Mesenteric fat pad (tissue), 1 donor: ENCODE results near the gene TBC1D17. TPM values are rescaled to one million over a fixed set of nuclear protein-coding genes. Genes with fewer than 3 reads are reported as not detected.
"Not testable (repeated sequence)": the region's sequence is repeated elsewhere in the genome, so short reads cannot be mapped to it uniquely, and the experiment has no call there.

ENCODE experiments used
- DNase-seq: peaks from one replicate; pipeline ENCODE4 v3.0.0-alpha.2; 2020; ENCODE audit warnings: low spot score
- total RNA-seq: library from RNA; stranded (reverse); fragmentation: NEBNext Ultra II Directional; extraction: Animal tissue kit (Norgen Biotek cat#: 25700); gene quantifications from one replicate; pipeline ENCODE4 v1.2.1, GENCODE V29; 2021
- donor health status: DM: yes; HTN: yes; CAD: no.

TBC1D17 gene
- total RNA-seq, 1 donor from 2014 or later, result 39.9 TPM

DNA sequence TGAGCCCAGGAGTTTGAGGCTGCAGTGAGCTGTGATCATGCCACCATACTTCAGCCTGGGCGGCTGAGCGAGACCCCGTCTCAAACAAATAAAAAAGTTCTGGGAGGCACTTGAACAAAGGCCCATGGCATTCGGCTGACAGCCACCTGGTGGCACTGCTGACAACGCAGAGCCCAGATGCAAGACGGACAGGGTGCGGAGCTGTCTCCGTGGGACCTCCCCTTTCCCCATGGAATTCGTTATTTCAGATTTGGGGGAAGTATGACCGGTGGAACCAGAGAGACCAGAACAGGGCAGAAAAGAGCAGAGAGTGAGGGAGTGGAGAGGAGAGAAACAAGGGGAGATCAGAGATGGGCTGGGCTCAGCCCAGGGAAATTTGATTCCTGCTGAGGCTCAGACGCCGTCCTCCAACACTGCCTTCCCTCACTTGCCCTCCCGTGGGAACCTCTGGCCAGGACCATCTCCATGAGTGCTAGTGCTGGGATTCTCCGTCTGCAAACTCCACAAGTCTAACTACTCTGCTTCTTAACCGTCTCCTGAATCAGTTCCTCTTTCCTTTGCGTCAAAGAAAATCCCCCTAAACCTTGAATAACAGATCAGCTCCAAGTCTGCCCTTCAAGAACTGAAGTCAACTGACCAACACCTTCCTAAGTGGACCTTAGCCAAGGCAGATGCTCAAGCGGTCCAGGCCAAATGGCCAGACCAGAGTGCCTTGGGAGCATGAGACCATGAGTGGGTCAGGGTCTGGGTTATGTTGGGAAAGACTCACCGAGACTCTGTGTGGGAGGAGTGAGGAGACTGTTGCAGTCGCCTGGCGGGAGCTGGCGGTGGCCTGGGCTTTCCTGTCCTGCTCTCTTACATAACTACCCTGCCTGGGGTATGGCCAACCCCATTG, 39.6 kb downstream of the TBC1D17 start:
- no peak for DNase-seq

DNA sequence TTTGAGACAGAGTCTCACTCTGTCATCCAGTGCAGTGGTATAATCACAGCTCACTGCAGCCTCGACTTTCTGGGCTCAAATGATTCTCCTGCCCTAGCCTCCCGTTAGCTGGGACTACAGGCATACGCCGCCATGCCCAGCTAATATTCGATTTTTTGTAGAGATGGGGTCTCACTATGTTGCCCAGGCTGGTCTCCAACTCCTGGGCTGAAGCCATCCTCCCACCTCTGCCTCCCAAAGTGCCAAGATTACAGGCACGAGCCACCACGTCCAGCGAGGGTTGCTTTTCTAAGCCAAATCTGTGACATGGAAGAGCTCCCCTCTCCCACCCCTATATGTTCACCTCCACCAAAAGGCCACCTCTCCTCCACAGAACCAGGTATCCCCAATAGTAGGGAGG, 40.6 kb downstream of the TBC1D17 start:
- no peak for DNase-seq

GRCh38 chr19:49920624-49921363, 43.3 kb downstream of the TBC1D17 start:
- no peak for DNase-seq

DNA sequence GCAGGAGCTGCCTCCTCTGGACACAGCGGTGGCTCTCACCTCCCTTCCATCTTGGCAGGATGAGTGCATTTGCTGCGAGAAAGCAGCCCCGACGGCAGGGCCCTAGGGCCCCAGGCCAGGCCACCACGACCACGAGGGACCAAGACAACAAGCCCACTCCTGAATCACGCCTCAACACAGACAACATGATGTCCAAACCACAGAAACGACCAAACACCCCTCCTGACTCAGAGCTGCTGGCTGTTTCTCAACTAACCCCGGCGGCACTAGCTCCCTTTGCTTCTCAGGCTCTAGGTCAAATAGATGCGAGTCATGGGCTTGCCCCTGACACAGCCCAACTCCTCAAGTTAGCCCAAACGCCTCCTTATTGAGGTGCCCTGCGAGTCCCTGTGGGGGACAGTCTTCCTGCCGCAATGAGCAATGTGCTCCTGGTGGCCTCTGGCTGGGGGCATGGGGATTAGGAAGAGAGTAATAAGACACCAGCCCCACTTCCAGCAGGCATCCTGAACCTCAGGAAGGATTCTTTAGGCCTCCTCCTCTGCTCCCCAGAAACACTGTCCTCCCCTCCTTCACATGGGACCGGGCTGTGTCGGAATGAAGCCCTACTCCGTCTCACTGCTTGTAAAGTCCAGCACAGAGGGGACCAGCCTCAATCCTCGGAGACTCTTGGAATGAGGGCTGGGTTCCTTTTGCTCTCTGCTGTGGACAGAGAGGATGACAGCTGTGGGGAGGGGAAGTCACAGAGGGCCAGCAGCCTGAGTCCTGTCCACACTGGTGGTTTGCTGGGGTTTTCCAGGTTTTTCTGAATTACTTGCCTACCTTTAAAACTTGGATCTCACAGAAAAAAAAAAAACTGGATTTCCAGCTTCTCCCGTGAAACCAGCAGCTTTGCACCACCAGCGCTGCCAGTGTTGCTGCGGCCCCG, 44.6 kb downstream of the TBC1D17 start:
- no peak for DNase-seq

DNA sequence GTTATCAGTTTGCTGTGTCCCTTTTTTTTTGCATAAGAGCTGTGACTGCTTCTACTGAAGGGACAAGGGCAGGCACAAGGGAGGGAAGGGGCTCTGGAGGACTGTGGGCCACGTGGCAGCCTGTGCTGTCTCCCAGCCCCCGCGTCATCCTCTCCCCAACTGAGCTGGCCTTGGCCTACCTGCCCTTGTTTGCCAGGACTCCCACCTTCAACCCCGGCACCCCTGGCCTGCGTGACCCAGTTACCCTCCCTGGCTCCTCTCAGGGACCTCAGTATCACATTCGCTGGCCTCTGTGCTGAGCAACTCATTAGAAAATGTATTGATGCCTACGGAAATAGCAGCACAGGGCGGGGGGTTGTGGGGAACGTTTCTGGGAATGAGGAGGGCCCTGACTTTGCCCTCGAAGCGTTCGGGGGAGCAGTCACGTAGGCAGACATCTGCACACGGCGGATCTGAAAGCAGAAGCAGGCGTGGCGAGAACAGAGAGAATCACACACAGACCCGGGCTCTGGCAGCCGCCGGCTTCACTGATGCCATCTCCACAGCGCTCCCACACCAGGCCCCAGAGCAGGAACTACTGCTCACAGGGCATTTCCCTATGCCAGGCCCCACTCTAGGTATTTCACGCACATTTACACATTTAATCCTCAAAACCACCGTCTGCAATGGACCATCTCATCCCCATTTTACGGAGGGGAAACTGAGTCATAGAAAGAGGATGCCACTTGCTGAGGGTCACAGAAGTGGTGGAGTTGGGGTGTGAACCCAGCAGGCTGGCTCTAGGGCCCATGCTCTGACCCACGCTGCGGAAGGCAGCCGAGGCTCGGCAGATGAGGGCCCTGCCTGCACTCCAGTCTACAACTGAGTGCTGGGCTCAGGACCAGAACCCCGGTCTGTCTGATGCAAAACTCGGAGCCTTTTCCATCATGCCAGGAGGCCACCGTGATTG, 45.8 kb downstream of the TBC1D17 start:
- no peak for DNase-seq

- DNase-seq, result no peak
Measured at GRCh38 chr19:49924004-49924880, 46.7 kb downstream of the TBC1D17 start.

GRCh38 chr19:49924881-49925210, 47.3 kb downstream of the TBC1D17 start:
- DNase-seq, result not testable (repeated sequence)

DNA sequence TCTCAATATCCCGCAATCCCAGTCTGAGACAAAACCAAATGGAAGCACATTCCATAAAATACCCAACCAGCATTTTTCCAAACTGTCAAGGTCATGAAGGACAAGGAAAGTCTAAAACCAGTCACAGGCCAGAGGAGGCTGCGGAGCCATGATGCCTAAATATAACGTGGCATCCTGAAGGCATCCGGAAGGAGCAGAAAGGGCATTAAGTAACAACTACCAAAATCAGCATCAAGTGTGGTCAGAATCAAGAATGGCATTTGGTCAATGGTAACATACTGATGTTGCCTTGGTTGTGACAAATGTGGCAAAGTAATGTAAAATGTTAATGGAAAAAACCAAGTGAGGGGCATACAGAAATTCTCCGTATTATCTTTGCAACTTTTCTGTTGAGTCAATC, 48.0 kb downstream of the TBC1D17 start:
- DNase-seq, result no peak

GRCh38 chr19:49926515-49926914, 49.0 kb downstream of the TBC1D17 start:
- no peak for DNase-seq

DNA sequence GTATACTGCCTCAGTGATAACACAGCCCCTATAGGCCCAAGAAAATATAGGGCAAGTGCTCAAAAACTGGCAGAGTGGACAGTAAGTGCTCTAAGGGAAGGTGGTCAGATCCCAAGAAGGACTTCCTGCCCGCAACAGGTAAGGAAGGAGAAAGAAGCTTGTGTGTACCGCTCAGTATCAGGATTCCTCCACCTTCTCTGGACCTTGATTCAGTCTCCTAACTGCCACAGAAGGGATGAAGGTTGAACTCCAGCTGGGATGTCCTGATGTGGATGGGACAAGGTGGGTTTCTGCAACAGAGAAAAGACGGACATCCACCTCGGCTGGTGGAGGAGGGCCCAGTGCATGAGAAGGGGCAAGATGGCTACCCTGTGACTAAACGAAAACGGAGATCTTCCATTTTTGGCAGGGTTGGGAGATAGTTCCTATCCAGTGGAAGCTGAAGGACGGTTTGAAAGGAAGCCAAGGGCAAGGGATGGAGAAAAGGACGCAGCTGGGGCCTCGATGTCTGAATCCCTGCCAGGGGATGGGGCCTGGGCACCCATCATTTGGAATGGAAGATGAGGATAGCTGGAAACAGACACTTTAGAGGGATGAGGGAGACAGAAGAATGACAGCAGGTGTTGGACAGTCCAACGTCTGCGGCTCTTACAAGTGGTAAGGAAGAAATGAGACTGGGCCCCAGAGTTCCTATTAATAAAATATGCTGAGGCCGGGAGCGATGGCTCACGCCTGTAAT, 50.2 kb downstream of the TBC1D17 start:
- DNase-seq, result no peak

- DNase-seq, result peak; percentile 98
Measured at GRCh38 chr19:49929121-49929610, 51.7 kb downstream of the TBC1D17 start, which contains the start of the genes ATF5 and NUP62. Gene ATF5 (plus strand): TSS chr19:49929205. CDS start chr19:49930851, 1,646 bp downstream. Gene NUP62 (minus strand): TSS chr19:49929504. CDS start chr19:49909807, 19,697 bp downstream.

GRCh38 chr19:49929611-49930482, 52.3 kb downstream of the TBC1D17 start:
- DNase-seq, result peak; percentile 93

DNA sequence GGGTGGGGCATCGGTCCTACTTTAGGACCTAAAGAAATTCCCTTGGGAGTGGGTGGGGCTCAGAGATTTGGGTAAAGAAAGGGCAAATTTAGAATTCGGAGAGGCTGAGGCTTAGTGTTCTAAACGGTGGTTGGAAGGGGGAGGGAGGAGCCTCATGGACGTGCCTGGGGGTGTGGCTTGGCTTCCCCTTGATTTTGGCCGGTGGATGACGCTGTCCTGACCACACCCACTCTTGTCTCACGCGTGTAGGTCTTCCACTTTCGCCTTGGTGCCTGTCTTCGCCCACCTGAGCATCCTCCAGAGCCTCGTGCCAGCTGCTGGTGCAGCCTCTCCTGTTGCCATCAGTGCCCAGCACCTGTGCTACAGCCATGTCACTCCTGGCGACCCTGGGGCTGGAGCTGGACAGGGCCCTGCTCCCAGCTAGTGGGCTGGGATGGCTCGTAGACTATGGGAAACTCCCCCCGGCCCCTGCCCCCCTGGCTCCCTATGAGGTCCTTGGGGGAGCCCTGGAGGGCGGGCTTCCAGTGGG, 53.0 kb downstream of the TBC1D17 start:
- DNase-seq, result no peak

DNA sequence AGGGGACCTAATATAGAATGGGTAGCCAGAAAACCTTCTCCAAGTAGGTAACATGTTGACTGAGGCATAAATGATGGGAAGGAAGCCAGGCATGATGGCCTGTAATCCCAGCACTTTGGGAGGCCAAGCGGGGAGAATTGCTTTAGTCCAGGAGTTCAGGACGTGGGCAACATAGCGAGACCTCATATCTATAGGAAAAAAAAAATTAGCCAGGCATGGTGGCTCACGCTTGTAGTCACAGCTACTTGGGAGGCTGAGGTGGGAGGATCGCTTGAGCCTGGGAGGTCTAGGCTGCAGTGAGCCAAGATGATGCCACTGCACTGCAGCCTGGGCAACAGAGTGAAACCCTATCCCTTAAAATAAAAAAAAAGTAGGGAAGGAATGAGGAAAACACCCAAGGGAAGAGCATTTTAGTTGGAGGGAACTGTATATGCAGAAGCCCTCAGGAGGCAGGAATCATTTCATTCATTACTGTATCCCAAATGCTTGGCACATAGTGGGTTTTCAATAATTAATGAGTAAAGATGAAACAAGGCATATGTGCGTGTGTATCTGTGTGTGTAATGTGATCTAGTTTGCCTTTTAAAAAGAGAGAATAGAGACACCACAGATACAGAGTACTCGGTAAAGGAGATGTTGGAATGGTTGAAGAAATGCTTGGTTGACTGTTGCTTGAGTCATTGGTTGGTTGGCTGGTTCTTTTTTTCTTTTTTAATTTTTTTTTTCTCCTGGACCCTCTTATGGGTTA, 54.0 kb downstream of the TBC1D17 start:
- DNase-seq, result no peak

DNA sequence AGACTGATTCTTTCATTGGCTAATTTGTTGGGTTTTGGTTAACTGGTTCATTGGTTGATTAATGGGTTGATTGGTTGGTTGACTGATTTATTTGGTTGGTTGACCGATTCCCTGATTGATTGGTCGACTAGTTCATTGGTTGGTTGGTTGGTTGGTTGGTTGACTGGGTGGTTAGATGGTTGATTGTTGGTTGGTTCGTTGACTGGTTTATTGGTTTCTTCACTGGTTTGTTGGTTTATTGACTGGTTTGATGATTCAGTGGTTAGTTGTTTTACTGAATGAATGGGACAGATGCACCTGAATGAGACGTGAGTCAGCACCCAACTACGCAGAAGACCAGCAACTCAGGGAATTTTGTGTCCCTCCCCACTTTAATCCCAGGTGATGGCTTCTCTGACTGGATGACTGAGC, 54.5 kb downstream of the TBC1D17 start:
- DNase-seq, result no peak

- DNase-seq, result no peak
Measured at GRCh38 chr19:49932731-49933131, 55.2 kb downstream of the TBC1D17 start.
